Measurements from ENCODE around the gene TRPM5.

GRCh38 chr11:2450321-2451041 lies 6.2 kb upstream of the TRPM5 start:
- TF ChIP-seq POLR2A (IDR thresholded peaks at IDR 0.05) (no peak), CTCF (IDR thresholded peaks at IDR 0.05) (no peak)
